GM12878 (cell line): ENCODE data around the gene PCNX4. TPM values are rescaled to one million over a fixed set of nuclear protein-coding genes. Genes with fewer than 3 reads are reported as not detected.

ENCODE experiments used
- ATAC-seq: fragments of 200-7000 bp; cut with Tn5 transposase; 3 replicates; pipeline ENCODE4 v1.9.1; 2020; ENCODE audit warnings: mild to moderate bottlenecking, moderate library complexity
- BruUV-seq: library from RNA; stranded (reverse); fragments of 400-500 nt; replicated peaks from 2 replicates; lab custom pipeline; 2021; lab: Mats Ljungman, UMichigan
- CTCF ChIA-PET: fragments of 300-600 bp; sonication (Branson Sonifier 250); formaldehyde crosslinking; extraction: SDS; loops from one replicate; lab custom pipeline; 2021; ENCODE audit warnings: inconsistent platforms; lab: Yijun Ruan, JAX
- POLR2A ChIA-PET: fragments of 350-600 bp; formaldehyde crosslinking; extraction: SDS; loops from one replicate; lab custom pipeline; 2021; ENCODE audit warnings: inconsistent platforms; lab: Charles Lee
- RAD21 ChIA-PET: fragments of 300-600 bp; sonication (Branson Sonifier 250); formaldehyde crosslinking; loops from one replicate; lab custom pipeline; 2023; ENCODE audit warnings: antibody characterized with exemption; ENCODE audit not compliant: unreplicated experiment; lab: Charles Lee
- SMC1A ChIA-PET: fragments of 300-600 bp; sonication (Branson Sonifier 250); formaldehyde crosslinking; loops from one replicate; lab custom pipeline; 2023; ENCODE audit not compliant: unreplicated experiment, uncharacterized antibody; lab: Charles Lee
- DNase-seq: peaks from one replicate; pipeline ENCODE4 v3.0.0-alpha.2; 2011; ENCODE audit warnings: low read depth, low spot score
- FAIRE-seq: peaks from 3 replicates; lab custom pipeline; 2011; peaks lifted over from hg19 to GRCh38; lab: Jason Lieb, UNC
- H2AFZ ChIP-seq: 2 replicates; pipeline ENCODE4 v1.6.0; 2011; ENCODE audit warnings: low read depth, low read length, control low read depth; ENCODE audit not compliant: control insufficient read depth
- H3K27ac ChIP-seq: 2 replicates; pipeline ENCODE4 v1.5.1; 2011; ENCODE audit warnings: control low read depth; ENCODE audit not compliant: control insufficient read depth, insufficient read depth
- H3K27me3 ChIP-seq, 2 experiments: replicated peaks in 1 of 2; 2 replicates each; pipeline versions ENCODE4 v1.6.0 to v1.6.1; 2011; ENCODE audit warnings: low read length in 1 of 2; ENCODE audit not compliant: control insufficient read depth in 2 of 2, insufficient read depth in 2 of 2
- H3K36me3 ChIP-seq, 2 experiments: 2 replicates each; pipeline ENCODE4 v1.5.1; 2011; ENCODE audit warnings: low read length in 1 of 2; ENCODE audit not compliant: control insufficient read depth in 2 of 2, insufficient read depth in 2 of 2
- H3K4me1 ChIP-seq: 2 replicates; pipeline ENCODE4 v1.6.1; 2011; ENCODE audit warnings: mild to moderate bottlenecking, low read length, moderate library complexity, mixed read lengths; ENCODE audit not compliant: control insufficient read depth, insufficient read depth
- H3K4me2 ChIP-seq: 2 replicates; pipeline ENCODE4 v1.6.0; 2011; ENCODE audit warnings: control low read depth; ENCODE audit not compliant: control insufficient read depth, insufficient read depth
- H3K4me3 ChIP-seq: fragments of 200-600 bp; sonication (generic); 2 replicates; pipeline ENCODE4 v1.5.1; 2016
- H3K79me2 ChIP-seq: 2 replicates; pipeline ENCODE4 v1.6.0; 2011; ENCODE audit warnings: low read length; ENCODE audit not compliant: control insufficient read depth, insufficient read depth
- H3K9ac ChIP-seq: 2 replicates; pipeline ENCODE4 v1.8.0; 2011; ENCODE audit warnings: low read length, control low read depth, mixed read lengths; ENCODE audit not compliant: control insufficient read depth, insufficient read depth
- H3K9me3 ChIP-seq: replicated peaks from 3 replicates; pipeline ENCODE4 v1.5.1; 2011; ENCODE audit warnings: mild to moderate bottlenecking, low read length; ENCODE audit not compliant: control insufficient read depth, insufficient read depth
- H4K20me1 ChIP-seq: 2 replicates; pipeline ENCODE4 v1.6.0; 2011; ENCODE audit not compliant: control insufficient read depth, insufficient read depth
- BCLAF1 ChIP-seq: fragments of 450-650 bp; IDR thresholded peaks from 2 replicates; pipeline ENCODE4 v1.6.1; 2017; ENCODE audit warnings: antibody characterized with exemption, mild to moderate bottlenecking, moderate library complexity
- BRCA1 ChIP-seq: IDR thresholded peaks from 2 replicates; pipeline ENCODE4 v1.6.1; 2011; ENCODE audit warnings: low read depth, low read length, improper control_type of control experiment
- CEBPZ ChIP-seq: fragments of 150-350 bp; IDR thresholded peaks from 2 replicates; pipeline ENCODE4 v1.6.1; 2016; ENCODE audit warnings: low read depth, low read length
- FOS ChIP-seq: IDR thresholded peaks from 3 replicates; pipeline ENCODE4 v1.6.1; 2011; ENCODE audit warnings: borderline replicate concordance; ENCODE audit not compliant: insufficient read length; ENCODE audit errors: extremely low read depth
- IRF5 ChIP-seq: fragments of 450-650 bp; IDR thresholded peaks from 2 replicates; pipeline ENCODE4 v1.6.1; 2017; ENCODE audit warnings: borderline replicate concordance
- KLF5 ChIP-seq: fragments of 450-650 bp; IDR thresholded peaks from 2 replicates; pipeline ENCODE4 v1.6.1; 2014; ENCODE audit warnings: mild to moderate bottlenecking; ENCODE audit not compliant: partially characterized antibody
- MLLT1 ChIP-seq: fragments of 450-650 bp; IDR thresholded peaks from 2 replicates; pipeline ENCODE4 v1.6.1; 2016; ENCODE audit warnings: mild to moderate bottlenecking
- MTA2 ChIP-seq: fragments of 450-650 bp; IDR thresholded peaks from 2 replicates; pipeline ENCODE4 v1.6.1; 2016; ENCODE audit warnings: low read depth, mild to moderate bottlenecking, moderate library complexity
- NBN ChIP-seq: fragments of 450-650 bp; IDR thresholded peaks from 2 replicates; pipeline ENCODE4 v1.6.1; 2016
- RELA ChIP-seq: fragments of 450-650 bp; IDR thresholded peaks from 2 replicates; pipeline ENCODE4 v1.8.0; 2014; ENCODE audit warnings: borderline replicate concordance; ENCODE audit not compliant: partially characterized antibody
- SPI1 ChIP-seq: IDR thresholded peaks from 2 replicates; pipeline ENCODE4 v1.6.1; 2011; ENCODE audit warnings: low read depth, mild to moderate bottlenecking, low read length, moderate library complexity, borderline replicate concordance; ENCODE audit not compliant: insufficient read depth
- SREBF1 ChIP-seq: IDR thresholded peaks from 2 replicates; pipeline ENCODE4 v1.6.1; 2012; ENCODE audit warnings: mild to moderate bottlenecking, low read length
- ZNF24 ChIP-seq: fragments of 450-650 bp; IDR thresholded peaks from 2 replicates; pipeline ENCODE4 v1.6.1; 2017; ENCODE audit warnings: antibody characterized with exemption, mild to moderate bottlenecking
- WGBS: methylation state at CpG from one replicate; pipeline ENCODE4 v1.1.6; 2016; ENCODE audit warnings: low lambda C conversion rate; ENCODE audit not compliant: insufficient replicate concordance, insufficient coverage; ENCODE audit errors: missing lambda C conversion rate; 5-methylcytosine and 5-hydroxymethylcytosine counted together
- in situ Hi-C: fragments of 300-500 bp; cut with MboI; formaldehyde crosslinking; loops from 9 replicates; pipeline ENCODE4 v1.14.3; 2018; ENCODE audit warnings: mixed read lengths
- intact Hi-C: fragments of 100-400 bp; cut with micrococcal nuclease; formaldehyde crosslinking; loops from one replicate; pipeline ENCODE4 v1.14.2; 2022; ENCODE audit not compliant: unreplicated experiment
- polyA plus RNA-seq, 11 experiments: library from polyadenylated mRNA; depleted of rRNA in 4 of 11; unstranded in 6 of 11; stranded (reverse) in 5 of 11; fragments of >200 nt; fragmentation: Nextera tagmentation in 4 of 11; fragmentation: Illumina TruSeq in 1 of 11; extraction: Ambion mirVana in 4 of 11; extraction: Trizol in 1 of 11; gene quantifications; 1 replicate in 1 of 11; 2 replicates in 10 of 11; pipeline versions ENCODE4 v1.2.1 to v1.2.3, GENCODE V29; 2011 to 2016; ENCODE audit warnings: inconsistent platforms in 2 of 11, missing spikeins in 2 of 11, low read depth in 1 of 11
- total RNA-seq, 4 experiments: library from RNA; depleted of rRNA in 3 of 4; stranded (reverse); fragments of >200 nt in 3 of 4; fragmentation: Illumina TruSeq in 1 of 4; extraction: Trizol in 1 of 4; gene quantifications; 2 replicates each; pipeline versions ENCODE4 v1.2.1 to v1.2.3, GENCODE V29; 2013 to 2021

PCNX4 gene
- total and polyA plus RNA-seq, 10 of the 15 experiments (the other 5 are each of a cell fraction or from before 2014, with no cell fraction given) = 13.8 to 56.6 (median 39.4) TPM

GRCh38 chr14:60214003-60214402 lies 122.3 kb downstream of the PCNX4 start:
- 97% methylated on average over 3 of the region's 3 CpGs for WGBS
- intact Hi-C loops = no loop called here
- in situ Hi-C loops = no loop called here
- Histone ChIP-seq H3K36me3 (no peaks in the 10 kb centered on the region), H3K27me3 (no peaks in the 10 kb centered on the region), H2AFZ (no peak overlapping the region), H3K4me1 (peaks cover 38% of the 10 kb centered on the region), H3K4me3 (no peak overlapping the region), H3K27ac (peak overlapping the region; percentile 93), H3K79me2 (no peaks in the 10 kb centered on the region), H3K9ac (no peak overlapping the region), H3K4me2 (peak overlapping the region; percentile 88; the same call in 1 of the 2 replicates), H4K20me1 (no peaks in the 10 kb centered on the region), H3K9me3 (no peaks in the 10 kb centered on the region; the same call in 2 of the 3 replicates)
- FAIRE-seq (no peak), DNase-seq (no peak), ATAC-seq (peak; percentile 6; the same call in 2 of the 3 replicates)
- ChIA-PET RAD21 (interaction anchor here (1.0 to 15.8 kb wide), 9 partner anchors 8 to 115 kb away, joined by 3 to 446 read pairs (median 14); partner anchors contain the start of gene PPM1A), POLR2A (interaction anchor here (1.5 to 19.5 kb wide), 6 partner anchors 4 to 117 kb away, joined by 3 to 251 read pairs (median 166); partner anchors contain the start of gene PPM1A), SMC1A (interaction anchor here (0.7 to 17.6 kb wide), 12 partner anchors 8 to 347 kb away, joined by 3 to 303 read pairs (median 9); partner anchors contain the start of gene PPM1A), CTCF (interaction anchor here (1.0 to 6.3 kb wide), 6 partner anchors 14 to 118 kb away, joined by 3 to 38 read pairs (median 10); partner anchors contain the start of gene PPM1A)
- no TSS peak for BruUV-seq
- TF ChIP-seq BCLAF1 = no peak
- 0 out of 2 replicates have a peak, but pooled peaks have one; percentile 13 for TF ChIP-seq MTA2
- no peak for TF ChIP-seq BRCA1
- no peak for TF ChIP-seq IRF5
- TF ChIP-seq CEBPZ = no peak
- no peak for TF ChIP-seq FOS
- TF ChIP-seq ZNF24 = no peak
- TF ChIP-seq SREBF1 = no peak
- no peak for TF ChIP-seq MLLT1
- TF ChIP-seq SPI1 = peak; percentile 22; the same call in 1 of the 2 replicates
- TF ChIP-seq NBN = no peak
- no peak for TF ChIP-seq RELA
- TF ChIP-seq KLF5 = no peak
